HG03460 (cell line): ENCODE measurements around the gene MTHFD2L.
"Not testable (repeated sequence)": the region's sequence is repeated elsewhere in the genome, so short reads cannot be mapped to it uniquely, and the experiment has no call there.

Source experiments
- ATAC-seq: cut with Tn5 transposase; IDR thresholded peaks from one replicate; pipeline ENCODE4 v1.9.1; 2021; ENCODE audit not compliant: unreplicated experiment

The MTHFD2L gene

DNA sequence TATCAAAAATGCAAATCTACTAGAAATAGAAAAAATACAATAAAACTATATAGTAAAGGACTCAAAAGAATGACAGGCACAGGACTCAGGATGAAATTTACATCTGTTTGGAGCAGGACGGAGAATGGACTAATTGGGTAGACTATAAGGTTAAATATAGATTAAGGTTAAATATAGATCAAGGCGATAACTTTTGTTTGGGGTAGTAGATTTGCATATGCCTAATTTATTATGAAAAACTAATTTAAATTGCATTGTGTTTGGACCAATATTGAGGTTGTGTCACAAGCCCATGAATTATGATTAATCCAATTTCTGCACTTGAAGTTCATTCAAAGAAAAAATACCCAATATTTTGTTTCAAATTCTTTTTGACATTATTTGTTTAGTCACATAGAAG lies 31.0 kb downstream of the MTHFD2L start:
- ATAC-seq: no peak

DNA sequence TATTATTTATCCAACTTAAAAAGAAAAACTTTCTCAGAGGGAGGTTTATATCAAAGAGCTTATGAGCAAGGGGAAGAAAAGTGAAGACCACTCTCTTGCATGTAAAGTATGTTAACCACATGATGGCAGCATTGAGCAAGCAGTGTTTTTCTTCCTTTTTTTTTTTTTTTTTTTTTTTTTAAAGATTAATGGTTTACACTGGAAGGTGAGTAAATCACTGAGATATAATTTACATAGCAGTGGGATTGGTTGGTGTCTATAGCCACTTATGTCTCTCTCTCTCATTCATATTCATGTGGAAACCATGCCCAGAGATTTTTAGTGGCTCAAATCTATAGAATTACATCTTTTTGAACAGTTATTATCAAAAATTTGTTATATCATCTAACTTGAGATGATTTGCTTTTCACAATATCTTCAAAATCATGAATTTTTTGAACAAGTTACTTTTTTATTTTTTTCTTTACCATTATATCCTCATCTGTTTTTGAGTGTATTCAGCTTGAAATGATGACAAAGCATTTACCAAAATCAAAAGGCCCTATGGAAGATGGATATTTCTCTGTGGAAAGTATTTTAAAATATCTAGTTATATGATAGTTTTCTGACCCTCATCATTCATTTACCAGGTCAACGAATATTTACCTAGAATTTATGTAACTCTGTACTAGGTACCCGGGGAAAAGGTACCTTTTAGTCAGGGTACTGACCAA lies 31.6 kb downstream of the MTHFD2L start:
- ATAC-seq: no peak

DNA sequence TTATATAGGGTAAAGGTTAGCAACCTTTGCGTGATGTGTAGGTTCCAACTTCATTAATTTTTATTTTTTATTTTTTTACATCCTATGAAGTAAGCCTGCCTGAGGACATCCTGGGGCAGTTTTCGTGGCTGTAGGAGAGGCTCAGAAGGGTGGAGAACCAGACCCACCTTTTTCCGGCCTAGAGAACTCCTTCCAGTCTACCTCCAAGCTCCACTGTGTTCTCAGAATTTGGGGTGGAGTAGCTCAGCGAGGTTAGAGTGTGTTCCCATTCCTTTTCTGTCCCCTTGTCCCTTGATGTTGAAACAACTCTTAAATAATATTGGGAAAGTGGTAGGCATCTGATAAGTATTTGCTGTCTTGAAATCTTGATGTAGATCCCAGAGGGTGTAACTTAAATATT lies 32.4 kb downstream of the MTHFD2L start:
- ATAC-seq: no peak

GRCh38 chr4:74190919-74191397 lies 33.0 kb downstream of the MTHFD2L start:
- no peak for ATAC-seq

GRCh38 chr4:74197080-74197479 lies 39.2 kb downstream of the MTHFD2L start:
- no peak for ATAC-seq

DNA sequence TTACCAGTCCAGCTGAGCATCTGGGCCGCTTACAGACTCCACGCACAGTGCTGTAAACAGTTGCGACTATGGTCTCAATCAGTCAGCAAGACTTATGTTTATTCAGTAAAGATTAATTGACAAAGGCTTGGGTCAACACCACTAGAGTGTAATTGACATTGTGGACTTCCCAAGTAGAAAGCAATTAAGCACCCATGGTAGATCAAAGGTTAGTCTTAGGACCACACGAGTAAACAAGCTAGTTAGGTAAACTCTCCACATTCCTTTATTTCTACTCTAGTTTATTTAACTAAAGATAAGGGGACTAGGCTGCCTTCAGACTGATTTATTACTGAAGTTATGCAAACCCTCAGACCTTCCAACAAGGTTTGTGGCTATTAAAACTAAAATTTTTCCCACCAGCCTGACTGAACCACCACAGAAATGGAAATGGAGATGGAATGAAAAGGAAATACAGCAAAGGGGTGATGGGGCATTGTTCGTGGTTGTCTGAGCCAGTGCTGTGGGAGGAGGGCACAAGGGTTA lies 44.2 kb downstream of the MTHFD2L start:
- ATAC-seq: no peak

DNA sequence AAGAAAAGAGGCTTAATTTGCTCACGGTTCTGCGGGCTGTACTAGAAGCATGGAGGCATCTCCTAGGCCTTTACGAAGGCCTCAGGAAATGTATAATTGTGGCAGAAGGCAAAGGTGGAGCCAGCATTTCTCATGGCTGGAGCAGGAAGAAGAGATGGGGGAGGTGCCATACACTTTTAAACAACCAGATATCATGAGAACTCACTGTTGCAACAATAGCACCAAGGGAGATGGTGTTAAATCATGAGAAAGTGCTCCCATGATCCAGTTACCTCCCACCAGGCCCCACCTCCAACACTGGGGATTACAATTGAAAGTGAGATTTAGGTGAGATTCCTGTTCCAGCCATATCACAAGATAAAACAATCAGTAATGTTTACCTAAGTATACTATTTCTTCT lies 45.5 kb downstream of the MTHFD2L start:
- no peak for ATAC-seq

DNA sequence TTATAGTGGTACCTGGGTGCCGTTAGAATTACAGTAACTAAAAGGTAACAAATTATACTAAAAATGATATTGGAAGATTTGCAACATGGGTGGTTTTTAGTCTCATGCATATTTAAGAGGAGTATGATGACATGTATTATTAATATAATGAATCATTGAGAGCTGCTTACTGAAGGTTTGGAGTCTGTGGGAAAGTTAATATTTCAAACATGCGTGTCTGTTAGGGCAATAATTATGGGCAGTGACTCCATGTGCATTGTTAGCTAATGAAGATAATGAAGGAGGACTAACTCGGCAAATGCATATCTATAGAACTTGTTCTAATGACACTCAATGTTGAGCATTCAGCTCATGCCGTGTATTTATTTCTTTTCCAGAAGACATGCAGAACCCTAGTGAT lies 47.1 kb downstream of the MTHFD2L start:
- no peak for ATAC-seq

DNA sequence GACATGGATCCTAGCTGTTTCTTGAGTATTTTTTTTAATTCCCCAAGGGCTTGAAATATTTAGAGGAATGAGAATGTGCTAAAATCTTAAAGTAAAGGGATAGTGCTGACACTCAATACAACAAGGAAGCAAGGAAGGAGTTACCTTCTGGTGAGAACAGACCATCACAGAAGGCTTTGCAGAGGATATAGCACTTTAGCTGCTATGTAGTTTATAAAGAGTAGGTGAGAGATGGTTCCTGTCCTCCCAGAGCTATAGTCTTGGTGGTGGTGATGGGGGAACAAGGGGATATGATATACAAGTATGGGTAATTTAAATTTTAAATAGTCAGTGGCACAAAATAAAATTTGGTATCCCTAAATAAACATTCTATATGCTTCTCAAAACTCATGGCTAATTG lies 47.6 kb downstream of the MTHFD2L start:
- no peak for ATAC-seq

GRCh38 chr4:74206088-74206825 lies 48.3 kb downstream of the MTHFD2L start:
- ATAC-seq: peak; percentile 83

DNA sequence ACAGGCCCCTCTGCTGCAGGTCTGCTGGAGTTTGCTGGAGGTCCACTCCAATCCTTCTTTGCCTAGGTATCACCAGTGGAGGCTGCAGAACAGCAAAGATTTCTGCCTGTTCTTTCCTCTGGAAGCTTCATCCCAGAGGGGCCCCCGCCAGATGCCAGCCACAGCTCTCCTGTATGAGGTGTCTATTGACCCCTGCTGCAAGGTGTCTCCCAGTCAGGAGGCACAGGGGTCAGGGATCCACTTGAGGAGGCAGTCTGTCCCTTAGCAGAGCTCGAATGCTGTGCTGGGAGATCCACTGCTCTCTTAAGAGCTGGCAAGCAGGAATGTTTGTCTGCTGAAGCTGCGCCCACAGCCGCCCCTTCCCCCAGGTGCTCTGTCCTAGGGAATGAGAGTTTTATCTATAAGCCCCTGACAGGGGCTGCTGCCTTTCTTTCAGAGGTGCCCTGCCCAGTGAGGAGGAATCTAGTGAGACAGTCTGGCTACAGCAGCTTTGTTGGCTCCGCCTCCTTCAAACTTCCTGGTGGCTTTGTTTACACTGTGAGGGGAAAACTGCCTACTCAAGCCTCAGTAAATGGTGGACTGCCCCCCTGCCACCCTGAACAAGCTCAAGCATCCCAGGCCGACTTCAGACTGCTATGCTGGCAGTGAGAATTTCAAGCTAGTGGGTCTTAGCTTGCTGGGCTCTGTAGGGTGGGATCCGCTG lies 56.7 kb downstream of the MTHFD2L start:
- not testable (repeated sequence) for ATAC-seq

DNA sequence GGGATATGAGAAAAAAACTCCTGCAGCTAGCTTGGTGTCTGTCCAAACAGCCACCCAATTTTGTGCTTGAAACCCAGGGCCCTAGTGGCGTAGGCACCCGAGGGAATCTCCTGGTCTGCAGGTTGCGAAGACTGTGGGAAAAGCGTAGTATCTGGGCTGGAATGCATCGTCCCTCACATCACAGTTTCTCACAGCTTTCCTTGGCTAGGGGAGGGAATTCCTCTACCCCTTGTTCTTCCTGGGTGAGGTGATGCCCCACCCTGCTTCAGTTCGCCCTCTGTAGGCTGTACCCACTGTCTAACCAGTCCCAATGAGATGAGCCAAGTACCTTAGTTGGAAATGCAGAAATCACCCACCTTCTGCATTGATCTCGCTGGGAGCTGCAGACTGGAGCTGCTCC lies 57.3 kb downstream of the MTHFD2L start:
- ATAC-seq: not testable (repeated sequence)

- no peak for ATAC-seq
Observed at GRCh38 chr4:74217365-74217764, 59.4 kb downstream of the MTHFD2L start.

GRCh38 chr4:74218201-74218600 lies 60.3 kb downstream of the MTHFD2L start:
- ATAC-seq: no peak

DNA sequence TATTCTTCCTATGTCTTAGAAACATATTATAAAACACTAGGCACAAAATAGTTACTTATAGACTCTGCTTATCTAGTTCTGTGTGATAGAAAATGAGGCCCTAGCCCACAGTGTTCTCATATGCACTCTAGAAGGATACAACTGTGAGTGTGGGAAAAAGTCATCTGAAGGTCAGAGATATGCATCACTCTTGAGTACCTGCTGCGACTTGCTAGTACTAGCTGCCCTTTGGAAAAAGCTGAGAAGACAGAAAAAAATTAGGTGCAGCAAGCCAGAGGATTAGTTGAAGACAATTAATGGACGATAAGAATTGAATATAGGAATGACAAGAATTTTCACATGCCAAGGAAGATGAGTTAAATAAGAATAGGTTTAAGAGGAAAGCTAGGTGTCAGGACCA lies 61.3 kb downstream of the MTHFD2L start:
- ATAC-seq: no peak

GRCh38 chr4:74223098-74223497 lies 65.2 kb downstream of the MTHFD2L start:
- ATAC-seq: no peak

- ATAC-seq: no peak
Observed at GRCh38 chr4:74223801-74224200, 65.9 kb downstream of the MTHFD2L start.

DNA sequence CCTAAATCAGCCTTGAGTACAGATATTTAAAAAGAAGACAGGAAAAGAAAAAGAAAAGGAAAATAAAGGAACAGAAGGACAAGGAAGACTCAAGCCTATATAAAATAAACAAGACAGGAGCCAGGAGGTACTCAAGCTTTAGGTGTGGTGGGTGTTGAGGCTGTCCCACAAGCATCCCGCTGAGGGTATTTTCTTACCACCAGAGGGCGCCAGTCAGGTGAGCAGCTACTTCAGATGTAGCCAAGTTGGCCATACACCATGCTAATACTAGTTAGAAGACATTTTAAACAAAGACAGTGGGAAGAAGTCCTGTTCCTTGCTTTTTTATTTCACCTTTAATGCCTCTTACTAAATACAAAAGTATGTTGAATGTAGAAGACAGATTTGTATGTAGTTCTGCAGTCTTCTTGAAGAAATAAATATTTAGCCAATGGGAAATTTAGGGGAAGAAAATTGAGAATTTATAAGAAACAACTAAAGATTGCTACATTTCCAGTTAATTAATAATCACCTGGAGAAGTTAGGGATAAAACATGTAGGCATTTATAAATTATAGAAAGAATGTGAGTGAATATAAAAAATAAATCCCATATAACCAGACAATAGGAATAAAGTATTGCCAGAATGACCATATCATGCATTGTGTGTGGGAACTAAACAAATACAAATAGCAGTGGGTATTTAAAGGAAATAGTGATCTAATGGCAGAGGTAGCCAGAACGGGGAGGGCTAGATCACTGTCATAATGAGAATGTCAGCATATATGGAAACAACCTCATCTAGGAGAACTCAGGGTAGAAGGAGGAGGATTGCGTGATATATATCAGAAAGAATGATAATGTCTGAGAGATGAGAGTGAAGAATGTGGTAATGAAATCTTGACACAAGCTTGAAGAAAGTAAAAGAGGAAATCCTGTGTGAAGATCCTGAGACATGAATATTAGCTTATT lies 71.0 kb downstream of the MTHFD2L start:
- peak; percentile 77 for ATAC-seq

- peak; percentile 48 for ATAC-seq
Observed at GRCh38 chr4:74230902-74231499, 73.1 kb downstream of the MTHFD2L start.

GRCh38 chr4:74235135-74235534 lies 77.2 kb downstream of the MTHFD2L start:
- ATAC-seq: peak; percentile 69
